Lower lobe of right lung (tissue), 2 donors: ENCODE measurements around the gene TES. TPM values are rescaled to one million over a fixed set of nuclear protein-coding genes. Genes with fewer than 3 reads are reported as not detected.

Source experiments
- ATAC-seq, 2 donors: fragments of 200-7000 bp; cut with Tn5 transposase; one replicate each; pipeline ENCODE4 v1.9.1; 2020 to 2022; ENCODE audit warnings: mild to moderate bottlenecking in 2 of 2, moderate library complexity in 2 of 2
- DNase-seq: peaks from one replicate; pipeline ENCODE4 v3.0.0-alpha.2; 2020
- H3K27ac ChIP-seq: fragments of 200-600 bp; one replicate; pipeline ENCODE4 v1.8.0; 2022
- H3K27me3 ChIP-seq: fragments of 200-600 bp; one replicate; pipeline ENCODE4 v1.8.0; 2022; ENCODE audit warnings: low read depth
- H3K36me3 ChIP-seq: fragments of 200-600 bp; one replicate; pipeline ENCODE4 v1.8.0; 2022; ENCODE audit warnings: mild to moderate bottlenecking
- H3K4me1 ChIP-seq: fragments of 200-600 bp; one replicate; pipeline ENCODE4 v1.8.0; 2022
- H3K4me3 ChIP-seq: fragments of 200-600 bp; one replicate; pipeline ENCODE4 v1.8.0; 2022; ENCODE audit warnings: mild to moderate bottlenecking
- H3K9me3 ChIP-seq: fragments of 200-600 bp; one replicate; pipeline ENCODE4 v1.8.0; 2022
- CTCF ChIP-seq: fragments of 200-600 bp; IDR thresholded peaks from one replicate; pipeline ENCODE4 v1.8.0; 2022; ENCODE audit warnings: antibody characterized with exemption, mild to moderate bottlenecking
- intact Hi-C: fragments of 100-400 bp; cut with DNase I; formaldehyde crosslinking; loops from one replicate; pipeline ENCODE4 v1.11.0; 2022
- total RNA-seq: library from RNA; stranded (reverse); fragmentation: NEBNext Ultra II Directional; extraction: Animal tissue kit (Norgen Biotek cat#: 25700); gene quantifications from one replicate; pipeline ENCODE4 v1.2.1, GENCODE V29; 2021
- donor health status: DM: no; HTN: yes; CAD: no; lungs with severe emphysema.

TES gene
- total RNA-seq, 1 donor from 2014 or later = 74.5 TPM

- Histone ChIP-seq H3K4me1 (no peaks in the 10 kb centered on the region), H3K27ac (no peak overlapping the region), H3K36me3 (no peaks in the 10 kb centered on the region), H3K27me3 (no peaks in the 10 kb centered on the region), H3K4me3 (no peak overlapping the region), H3K9me3 (no peaks in the 10 kb centered on the region)
- TF ChIP-seq CTCF = no peak
- DNase-seq (no peak), ATAC-seq (no peak)
- intact Hi-C loops = no loop called here
Measured at GRCh38 chr7:116307253-116307652, 96.9 kb downstream of the TES start.

Other genes starting within 250 kb of the TES start
- gene TFEC, start 179.8 kb upstream of the TES start, total RNA-seq = 41.9 TPM